ENCODE data around the gene FSTL4. TPM values are rescaled to one million over a fixed set of nuclear protein-coding genes. Genes with fewer than 3 reads are reported as not detected.

The FSTL4 gene
- total and polyA plus RNA-seq, 2 of the 4 experiments (the other 2 are of a cell fraction), result 0.18 TPM; not detected in 1

DNA sequence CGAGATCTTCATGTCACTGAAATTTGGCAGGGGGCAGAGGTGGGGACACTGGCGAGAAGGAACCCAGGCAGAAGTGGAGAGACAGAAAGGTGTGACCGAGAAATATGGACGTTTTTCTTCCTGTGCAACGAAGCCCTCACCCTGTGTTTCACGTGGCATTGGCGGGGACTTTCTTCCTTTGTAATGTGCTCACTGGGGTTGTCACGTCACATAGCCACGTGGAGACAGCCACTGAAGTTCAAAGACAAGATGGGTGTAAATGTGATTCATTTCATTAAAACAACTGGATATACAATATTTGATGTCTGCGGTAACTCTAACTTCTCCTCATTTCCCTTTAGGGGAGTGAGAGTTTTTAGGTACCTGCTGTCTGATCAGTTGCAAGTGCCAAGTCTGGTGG is 225.7 kb downstream of the FSTL4 start:
- Histone ChIP-seq H3K79me1 (ENCODE audit: low read depth in 1 of 2, low read length in 2 of 2) (no peaks in the 10 kb centered on the region), H4K8ac (ENCODE audit: low read depth in 2 of 2, low read length in 2 of 2) (no peak overlapping the region), H3K4ac (ENCODE audit: low read depth, low read length) (no peak overlapping the region), H3K4me1 (ENCODE audit: control insufficient read depth, insufficient read depth, low read length) (no peaks in the 10 kb centered on the region), H3K23ac (ENCODE audit: low read depth, low read length) (no peak overlapping the region), H3K14ac (replicated peaks; ENCODE audit: low read depth, low read length) (no peak overlapping the region), H2BK120ac (ENCODE audit: low read depth, low read length) (no peak overlapping the region), H2BK15ac (ENCODE audit: low read depth, low read length) (no peak overlapping the region), H2BK20ac (ENCODE audit: low read depth, low read length) (no peak overlapping the region), H3K4me3 (ENCODE audit: insufficient read depth, low read depth, low read length) (no peak overlapping the region), H2AK9ac (replicated peaks; ENCODE audit: low read depth, low read length, poor library complexity) (no peak overlapping the region), H2AK5ac (ENCODE audit: low read depth, low read length) (no peak overlapping the region), H3K4me2 (ENCODE audit: low read depth, low read length) (no peak overlapping the region), H3K9ac (ENCODE audit: low read depth, low read length) (no peak overlapping the region), H3K9me1 (ENCODE audit: insufficient read depth, low read length) (no peaks in the 10 kb centered on the region), H4K5ac (ENCODE audit: low read depth, low read length) (no peak overlapping the region), H3K36me3 (ENCODE audit: control insufficient read depth, insufficient read depth, low read length) (no peaks in the 10 kb centered on the region), H3K9me3 (ENCODE audit: control insufficient read depth, insufficient read depth, low read length) (no peaks in the 10 kb centered on the region), H3K27ac (ENCODE audit: insufficient read depth, low read length) (no peak overlapping the region), H4K91ac (ENCODE audit: insufficient read depth, low read depth, low read length) (no peak overlapping the region), H3K27me3 (ENCODE audit: control insufficient read depth, insufficient read depth, low read length) (peaks cover 14% of the 10 kb centered on the region), H2AFZ (replicated peaks; ENCODE audit: low read length, poor library complexity) (no peak overlapping the region), H3K18ac (ENCODE audit: low read depth, low read length) (no peak overlapping the region), H4K20me1 (ENCODE audit: insufficient read depth, low read length) (no peaks in the 10 kb centered on the region), H3K56ac (ENCODE audit: extremely low read depth, insufficient read depth, low read length) (no peak overlapping the region), H2BK5ac (ENCODE audit: low read depth, low read length, poor library complexity, severe bottlenecking) (no peak overlapping the region)
- in situ Hi-C loops (cut with MboI; ENCODE audit: low sequenced_read_pairs), result no loop called here
- intact Hi-C loops (cut with micrococcal nuclease), result no loop called here
- POLR2A ChIA-PET (ENCODE audit: unreplicated experiment), result no interaction called here
- WGBS, 2 experiments (ENCODE audit: extremely low coverage in 2 of 2, insufficient read length in 1 of 2), result 0% methylated on average over 1 of the region's 10 CpGs; no CpG with 5 or more reads in 1 of the 2 experiments
- dilution Hi-C loops (cut with HindIII; ENCODE audit: low sequenced_read_pairs, unreplicated experiment), result no loop called here
- DNase-seq (no peak), ATAC-seq (ENCODE audit: low read depth) (no peak)
- TF ChIP-seq RFX5 (IDR thresholded peaks at IDR 0.05; ENCODE audit: low read depth, low read length), result no peak
- TF ChIP-seq NFE2L2 (IDR thresholded peaks at IDR 0.05; ENCODE audit: low read depth, low read length), result no peak
- no peak for TF ChIP-seq MAZ (IDR thresholded peaks at IDR 0.05; ENCODE audit: borderline replicate concordance, low read depth, low read length)
- no TSS peak for BruUV-seq (replicated peaks)
- CTCF ChIA-PET, result no interaction called here

Measured in IMR-90 (cell line).